ENCODE measurements around the gene PUS10. TPM values are rescaled to one million over a fixed set of nuclear protein-coding genes. Genes with fewer than 3 reads are reported as not detected.

The PUS10 gene
- total and polyA plus RNA-seq, 2 of the 13 experiments (the other 11 are each of a cell fraction or from before 2014, with no cell fraction given): 41.4 to 44.3 TPM

GRCh38 chr2:61017003-61017555 lies 976 bp downstream of the PUS10 start (continued):
- TF ChIP-seq MAFK (conservative IDR thresholded peaks at IDR 0.05 in 1 of 2, IDR thresholded peaks at IDR 0.05 in 1 of 2; ENCODE audit: low read length in 2 of 2): no peak
- TF ChIP-seq ZNF260 (CRISPR knock-in tag; IDR thresholded peaks at IDR 0.05; ENCODE audit: borderline replicate concordance, low read depth): no peak
- TF ChIP-seq RNF219 (CRISPR knock-in tag; IDR thresholded peaks at IDR 0.05): no peak
- TF ChIP-seq GTF3A (CRISPR knock-in tag; conservative IDR thresholded peaks at IDR 0.05): 0 out of 2 replicates have a peak, but pooled peaks have one; percentile 45
- TF ChIP-seq AGO2 (optimal IDR thresholded peaks at IDR 0.05; ENCODE audit: low read depth, low read length): no peak
- TF ChIP-seq YEATS2 (CRISPR knock-in tag; IDR thresholded peaks at IDR 0.05; ENCODE audit: borderline replicate concordance): peak; percentile 86
- 0 out of 2 replicates have a peak, but pooled peaks have one; percentile 48 for TF ChIP-seq DPF2 (CRISPR knock-in tag; IDR thresholded peaks at IDR 0.05; ENCODE audit: borderline replicate concordance, low read depth)
- no peak for TF ChIP-seq HNRNPL (IDR thresholded peaks at IDR 0.05; ENCODE audit: low read depth, low read length)
- TF ChIP-seq SMARCE1 (IDR thresholded peaks at IDR 0.05; ENCODE audit: borderline replicate concordance): no peak
- no peak for TF ChIP-seq RERE (CRISPR knock-in tag; IDR thresholded peaks at IDR 0.05; ENCODE audit: low read depth)
- TF ChIP-seq NR2F1 (CRISPR knock-in tag; IDR thresholded peaks at IDR 0.05): no peak; a peak in 1 of 4 replicates
- TF ChIP-seq NR2C2 (CRISPR knock-in tag; IDR thresholded peaks at IDR 0.05; ENCODE audit: borderline replicate concordance): peak; percentile 56; the same call in 1 of the 2 replicates
- no peak for TF ChIP-seq TEAD2 (CRISPR knock-in tag; IDR thresholded peaks at IDR 0.05)
- no peak for TF ChIP-seq WIZ (CRISPR knock-in tag; IDR thresholded peaks at IDR 0.05)
- 0 out of 2 replicates have a peak, but pooled peaks have one; percentile 53 for TF ChIP-seq ATF5 (CRISPR knock-in tag; IDR thresholded peaks at IDR 0.05; ENCODE audit: low read depth)
- peak; percentile 83 for TF ChIP-seq ZBTB7B (CRISPR knock-in tag; IDR thresholded peaks at IDR 0.05)
- TF ChIP-seq MTA1 (CRISPR knock-in tag; IDR thresholded peaks at IDR 0.05; ENCODE audit: borderline replicate concordance): peak; percentile 36; the same call in 1 of the 2 replicates
- no peak for TF ChIP-seq ZNF282 (IDR thresholded peaks at IDR 0.05; ENCODE audit: partially characterized antibody)
- TF ChIP-seq ZNF180 (CRISPR knock-in tag; IDR thresholded peaks at IDR 0.05; ENCODE audit: borderline replicate concordance, low read depth): no peak

All from HepG2 (cell line).